NB4 (cell line): ENCODE results near the gene SLC17A7.

Source experiments
- DNase-seq: peaks from one replicate; pipeline ENCODE4 v3.0.0; 2010; ENCODE audit warnings: low read depth
- H3K4me3 ChIP-seq: one replicate; pipeline ENCODE4 v1.5.1; 2011; ENCODE audit warnings: mild to moderate bottlenecking, low read depth, low read length, moderate library complexity
- CTCF ChIP-seq: IDR thresholded peaks from one replicate; pipeline ENCODE4 v1.5.1; 2012; ENCODE audit warnings: low read depth, low read length
- MAX ChIP-seq: IDR thresholded peaks from 2 replicates; pipeline ENCODE4 v1.6.1; 2011; ENCODE audit warnings: low read depth, low read length
- MYC ChIP-seq: IDR thresholded peaks from 2 replicates; pipeline ENCODE4 v1.6.1; 2011; ENCODE audit warnings: low read depth, low read length
- POLR2A ChIP-seq: IDR thresholded peaks from 2 replicates; pipeline ENCODE4 v1.6.1; 2011; ENCODE audit warnings: mild to moderate bottlenecking; ENCODE audit not compliant: insufficient read length; ENCODE audit errors: extremely low read depth

The SLC17A7 gene

GRCh38 chr19:49441210-49441959 is at the start of gene SLC17A7:
TSS of gene SLC17A7 (minus strand) at chr19:49441527. CDS start at chr19:49441379, 148 bp downstream.
- no peak for DNase-seq
- no peak within 1 kb of the TSS for H3K4me3 ChIP-seq
- no peak for TF ChIP-seq POLR2A
- no peak for TF ChIP-seq CTCF
- no peak for TF ChIP-seq MAX
- no peak for TF ChIP-seq MYC

GRCh38 chr19:49490287-49491029 is 49.1 kb upstream of the SLC17A7 start:
- TF ChIP-seq CTCF (no peak), MYC (no peak), POLR2A (no peak), MAX (no peak)
- no peak for DNase-seq
- H3K4me3 ChIP-seq, result peak overlapping the region; percentile 99

- DNase-seq, result no peak
- TF ChIP-seq CTCF (no peak), MAX (no peak), MYC (no peak)
- peak overlapping the region; percentile 99 for H3K4me3 ChIP-seq
These were observed 48.4 kb upstream of the SLC17A7 start for GRCh38 chr19:49489601-49490167.

- H3K4me3 ChIP-seq, result peak overlapping the region; percentile 99
- DNase-seq, result no peak
- TF ChIP-seq CTCF (no peak), MYC (no peak), POLR2A (no peak), MAX (no peak)
These were observed 47.7 kb upstream of the SLC17A7 start for GRCh38 chr19:49488863-49489537.

- TF ChIP-seq MAX (no peak), CTCF (no peak), MYC (no peak)
- no peak for DNase-seq
These were observed 46.9 kb upstream of the SLC17A7 start for GRCh38 chr19:49488046-49488862.

More at GRCh38 chr19:49488046-49488862, 46.9 kb upstream of the SLC17A7 start:
- H3K4me3 ChIP-seq, result peak overlapping the region; percentile 99
